Endothelial cell (in vitro differentiated cells): Measurements from ENCODE around the gene MPND. TPM values are rescaled to one million over a fixed set of nuclear protein-coding genes. Genes with fewer than 3 reads are reported as not detected.

Experiments used
- DNase-seq: peaks from one replicate; pipeline ENCODE4 v3.0.0; 2021; ENCODE audit warnings: low spot score
- H3K27ac Mint-ChIP-seq: one replicate; pipeline ENCODE4 v1.8.0; 2021; ENCODE audit warnings: mixed read lengths, inconsistent platforms; ENCODE audit not compliant: unreplicated experiment
- H3K27me3 Mint-ChIP-seq: one replicate; pipeline ENCODE4 v1.8.0; 2021; ENCODE audit warnings: mild to moderate bottlenecking, moderate library complexity, mixed read lengths, inconsistent platforms; ENCODE audit not compliant: unreplicated experiment
- H3K36me3 Mint-ChIP-seq: one replicate; pipeline ENCODE4 v1.8.0; 2021; ENCODE audit warnings: mild to moderate bottlenecking, low read depth, mixed read lengths, inconsistent platforms; ENCODE audit not compliant: unreplicated experiment
- H3K4me1 Mint-ChIP-seq: one replicate; pipeline ENCODE4 v1.8.0; 2021; ENCODE audit warnings: mild to moderate bottlenecking, mixed read lengths, inconsistent platforms; ENCODE audit not compliant: unreplicated experiment
- H3K4me3 Mint-ChIP-seq: one replicate; pipeline ENCODE4 v1.8.0; 2021; ENCODE audit warnings: mild to moderate bottlenecking, mixed read lengths, inconsistent platforms; ENCODE audit not compliant: unreplicated experiment
- H3K9me3 Mint-ChIP-seq: one replicate; pipeline ENCODE4 v1.8.0; 2021; ENCODE audit warnings: mixed read lengths, inconsistent platforms; ENCODE audit not compliant: unreplicated experiment
- CTCF ChIP-seq: fragments of 200-600 bp; sonication (generic); IDR thresholded peaks from one replicate; pipeline ENCODE4 v1.5.0; 2021; ENCODE audit warnings: antibody characterized with exemption; ENCODE audit not compliant: unreplicated experiment
- total RNA-seq: library from RNA; stranded (reverse); fragmentation: NEBNext Ultra II Directional; extraction: Animal tissue kit (Norgen Biotek cat#: 25700); gene quantifications from one replicate; pipeline ENCODE4 v1.2.1, GENCODE V29; 2021; ENCODE audit not compliant: unreplicated experiment

Gene MPND
- total RNA-seq, 1 donor from 2014 or later = 18.3 TPM

GRCh38 chr19:4357095-4357797, 13.9 kb downstream of the MPND start:
- Mint-ChIP-seq H3K27me3 (peaks cover 10% of the 10 kb centered on the region), H3K9me3 (no peaks in the 10 kb centered on the region), H3K27ac (no peak overlapping the region)

GRCh38 chr19:4357921-4358326, 14.6 kb downstream of the MPND start:
- Mint-ChIP-seq H3K36me3 (peaks cover 7% of the 10 kb centered on the region), H3K9me3 (no peaks in the 10 kb centered on the region), H3K4me3 (no peak overlapping the region), H3K27ac (no peak overlapping the region), H3K27me3 (peaks cover 10% of the 10 kb centered on the region), H3K4me1 (no peaks in the 10 kb centered on the region)
- TF ChIP-seq CTCF = no peak
- DNase-seq = no peak

More at GRCh38 chr19:4357095-4357797, 13.9 kb downstream of the MPND start:
- no peak for DNase-seq
- H3K36me3 Mint-ChIP-seq = peaks cover 6% of the 10 kb centered on the region
- TF ChIP-seq CTCF = no peak
- H3K4me1 Mint-ChIP-seq = no peaks in the 10 kb centered on the region
- H3K4me3 Mint-ChIP-seq = no peak overlapping the region

DNA sequence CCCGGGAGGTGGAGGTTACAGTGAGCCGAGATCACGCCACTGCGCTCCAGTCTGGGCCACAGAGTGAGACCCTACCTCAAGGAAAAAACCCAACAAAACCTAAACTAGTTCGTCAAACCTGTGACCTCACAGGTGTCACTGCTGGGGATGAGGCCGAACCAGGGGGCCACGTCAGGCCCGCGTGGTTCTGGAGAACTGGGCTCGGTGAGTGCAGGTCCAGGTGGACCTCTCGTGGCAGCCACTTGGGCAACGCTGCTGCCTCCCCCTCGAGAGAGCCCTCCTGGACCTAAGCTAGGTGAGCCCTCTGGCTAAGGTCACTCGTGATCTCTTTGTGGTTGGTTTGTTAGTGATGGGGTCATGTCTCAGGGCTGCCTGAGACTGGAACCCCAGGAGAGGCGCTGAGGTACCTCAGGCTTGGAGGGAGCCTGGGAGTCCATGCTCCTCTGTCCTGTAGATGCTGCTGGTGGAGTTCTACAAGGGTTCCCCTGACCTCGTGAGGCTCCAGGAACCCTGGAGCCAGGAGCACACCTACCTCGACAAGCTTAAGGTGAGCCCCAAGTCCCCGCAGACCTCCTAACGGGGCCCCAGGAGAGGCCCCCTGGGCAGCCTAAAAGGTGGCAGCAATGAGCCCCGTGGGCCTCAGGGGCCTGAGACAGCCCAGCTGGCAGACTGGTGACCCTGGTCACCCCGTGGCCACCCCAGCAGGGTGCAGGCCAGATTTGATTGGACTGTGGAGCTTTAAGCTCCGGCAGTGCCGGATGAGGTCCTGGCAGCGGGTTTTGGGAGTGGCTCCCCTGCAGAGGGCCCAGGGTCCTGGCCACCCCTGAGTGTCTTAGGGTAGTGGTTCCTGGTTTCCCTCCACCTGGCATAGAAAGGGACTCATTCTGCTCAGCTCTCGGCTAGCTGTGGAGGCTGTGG, 15.6 kb downstream of the MPND start:
- Mint-ChIP-seq H3K36me3 (peaks cover 7% of the 10 kb centered on the region), H3K9me3 (no peaks in the 10 kb centered on the region), H3K27ac (peak overlapping the region; percentile 48), H3K4me3 (no peak overlapping the region), H3K27me3 (peaks cover 14% of the 10 kb centered on the region), H3K4me1 (no peaks in the 10 kb centered on the region)
- DNase-seq = no peak
- no peak for TF ChIP-seq CTCF

DNA sequence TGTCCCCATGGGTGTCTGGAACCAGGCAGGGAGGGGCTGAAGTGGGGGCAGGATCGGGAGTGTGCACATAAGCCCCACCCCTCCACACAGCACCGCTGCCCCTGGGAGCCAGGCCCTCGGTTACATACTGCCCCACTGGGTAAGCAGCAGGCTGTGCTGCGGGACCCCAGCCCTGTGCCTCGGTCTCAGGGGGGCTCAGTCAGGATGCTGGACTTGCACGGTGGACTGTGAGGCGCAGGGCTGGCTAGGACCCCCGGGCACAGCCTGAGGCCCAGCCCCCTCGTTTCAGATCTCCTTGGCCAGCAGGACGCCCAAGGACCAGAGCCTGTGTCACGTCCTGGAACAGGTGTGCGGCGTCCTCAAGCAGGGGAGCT, 16.3 kb downstream of the MPND start:
- peaks cover 14% of the 10 kb centered on the region for H3K27me3 Mint-ChIP-seq

More for the DNA sequence above, 16.3 kb downstream of the MPND start:
- Mint-ChIP-seq H3K4me3 (no peak overlapping the region), H3K9me3 (no peaks in the 10 kb centered on the region), H3K27ac (no peak overlapping the region), H3K36me3 (peaks cover 7% of the 10 kb centered on the region), H3K4me1 (no peaks in the 10 kb centered on the region)
- no peak for TF ChIP-seq CTCF
- no peak for DNase-seq
